GM21423 (cell line): ENCODE measurements around the gene MAPT.

Experiments
- ATAC-seq: cut with Tn5 transposase; IDR thresholded peaks from one replicate; pipeline ENCODE4 v1.9.1; 2021; ENCODE audit warnings: mild to moderate bottlenecking, moderate library complexity; ENCODE audit not compliant: unreplicated experiment

MAPT gene

GRCh38 chr17:46042925-46043324, 148.6 kb downstream of the MAPT start:
- ATAC-seq = no peak

- no peak for ATAC-seq
Observed at GRCh38 chr17:46043606-46044005, 149.3 kb downstream of the MAPT start.

GRCh38 chr17:46044286-46044928, 150.1 kb downstream of the MAPT start:
- ATAC-seq = no peak

GRCh38 chr17:46044989-46045388, 150.6 kb downstream of the MAPT start:
- ATAC-seq = no peak

GRCh38 chr17:46045639-46046038, 151.3 kb downstream of the MAPT start:
- ATAC-seq = no peak

GRCh38 chr17:46046957-46047356, 152.6 kb downstream of the MAPT start:
- no peak for ATAC-seq

- no peak for ATAC-seq
Observed at GRCh38 chr17:46047398-46047797, 153.0 kb downstream of the MAPT start.

DNA sequence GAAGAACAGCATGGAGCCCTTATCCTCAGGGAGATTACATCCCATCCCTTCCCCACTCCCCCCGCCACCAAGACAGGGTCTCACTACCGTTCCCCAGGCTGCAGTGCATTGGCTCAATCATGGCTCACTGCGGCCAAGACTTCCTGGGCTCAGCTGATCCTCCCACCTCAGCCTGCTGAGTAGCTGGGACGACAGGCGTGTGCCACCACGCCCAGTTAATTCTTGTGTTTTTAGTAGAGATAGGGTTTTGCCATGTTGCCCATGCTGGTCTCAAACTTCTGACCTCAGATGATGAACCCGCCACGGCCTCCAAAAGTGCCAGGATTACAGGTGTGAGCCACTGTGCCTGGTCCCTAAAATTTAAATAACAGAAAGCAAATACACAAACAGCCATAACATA, 153.5 kb downstream of the MAPT start:
- ATAC-seq = no peak

DNA sequence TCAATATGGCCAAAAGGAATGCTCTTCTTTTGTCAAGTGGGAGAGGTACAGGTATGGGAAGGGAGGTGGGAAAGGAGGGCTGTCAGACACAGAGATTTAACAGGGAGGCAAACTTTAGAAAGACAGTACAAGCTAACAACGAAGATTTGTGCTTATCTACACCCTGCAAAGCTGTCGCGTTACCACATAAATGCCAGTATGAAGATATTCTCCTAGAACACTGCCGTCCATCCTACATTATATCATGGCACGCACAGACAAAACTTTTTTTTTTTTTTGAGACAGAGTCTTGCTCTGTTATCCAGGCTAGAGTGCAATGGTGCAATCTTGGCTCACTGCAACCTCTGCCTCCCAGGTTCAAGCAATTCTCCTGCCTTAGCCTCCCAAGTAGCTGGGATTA, 155.3 kb downstream of the MAPT start:
- no peak for ATAC-seq

- no peak for ATAC-seq
Observed at GRCh38 chr17:46053911-46054534, 159.7 kb downstream of the MAPT start.

- no peak for ATAC-seq
Observed at GRCh38 chr17:46056800-46057304, 162.5 kb downstream of the MAPT start.

DNA sequence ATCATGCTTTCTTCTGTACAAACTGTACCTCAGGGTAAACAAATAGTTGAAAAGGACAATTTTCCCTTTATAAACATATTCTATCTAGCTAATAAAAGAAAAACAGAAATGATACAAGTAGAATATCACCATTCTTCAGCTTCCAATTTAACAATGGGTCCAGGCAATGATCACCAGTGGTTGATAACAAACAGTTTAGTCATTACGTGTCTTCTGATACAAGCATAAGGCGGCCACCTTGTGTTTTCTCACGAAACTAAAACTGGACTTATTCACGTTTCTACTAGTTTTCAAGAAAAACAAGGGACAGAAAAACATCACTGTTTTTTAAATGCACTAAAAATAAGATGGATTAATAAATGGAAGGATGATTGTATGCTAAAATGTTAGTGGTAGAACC, 163.0 kb downstream of the MAPT start:
- ATAC-seq = no peak

DNA sequence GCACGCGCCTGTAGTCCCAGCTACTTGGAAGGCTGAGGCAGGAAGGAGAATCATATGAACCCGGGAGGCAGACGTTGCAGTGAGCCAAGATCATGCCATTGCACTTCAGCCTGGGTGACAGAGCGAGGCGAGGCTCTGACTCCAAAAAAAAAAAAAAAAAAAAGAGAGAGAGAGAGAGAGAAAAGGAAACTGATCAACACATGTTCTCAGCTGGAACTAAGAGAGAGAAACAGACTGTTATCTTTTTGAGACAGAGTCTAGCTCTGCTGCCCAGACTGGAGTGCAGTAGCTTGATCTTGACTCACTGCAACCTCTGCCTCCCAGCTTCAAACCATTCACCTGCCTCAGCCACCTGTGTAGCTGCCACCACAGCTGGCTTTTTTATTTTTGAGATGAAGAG, 165.1 kb downstream of the MAPT start:
- no peak for ATAC-seq

GRCh38 chr17:46060461-46060860, 166.1 kb downstream of the MAPT start:
- no peak for ATAC-seq

- ATAC-seq = no peak
Observed at GRCh38 chr17:46061435-46061834, 167.1 kb downstream of the MAPT start.

DNA sequence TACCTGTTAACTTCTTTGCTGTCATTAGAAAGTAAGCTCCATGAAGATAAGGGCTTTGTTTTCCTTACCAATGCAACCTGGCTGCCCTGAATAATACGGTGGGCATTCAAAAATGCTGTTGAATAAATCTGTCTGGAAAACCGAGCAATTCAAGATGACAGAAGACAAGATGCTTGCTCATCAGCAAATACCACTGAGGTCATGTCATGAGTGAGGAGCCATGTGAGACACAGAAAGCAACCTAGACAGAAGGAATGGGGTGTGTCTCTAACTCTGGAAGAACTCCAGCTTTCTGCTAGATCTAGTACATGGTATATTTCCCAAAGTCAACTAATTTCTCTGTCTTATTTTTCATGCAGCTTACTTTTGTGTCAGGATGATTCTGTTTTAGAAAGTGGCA, 168.9 kb downstream of the MAPT start:
- no peak for ATAC-seq

GRCh38 chr17:46064460-46064859, 170.1 kb downstream of the MAPT start:
- ATAC-seq = no peak

- ATAC-seq = no peak
Observed at GRCh38 chr17:46071796-46072195, 177.4 kb downstream of the MAPT start.

DNA sequence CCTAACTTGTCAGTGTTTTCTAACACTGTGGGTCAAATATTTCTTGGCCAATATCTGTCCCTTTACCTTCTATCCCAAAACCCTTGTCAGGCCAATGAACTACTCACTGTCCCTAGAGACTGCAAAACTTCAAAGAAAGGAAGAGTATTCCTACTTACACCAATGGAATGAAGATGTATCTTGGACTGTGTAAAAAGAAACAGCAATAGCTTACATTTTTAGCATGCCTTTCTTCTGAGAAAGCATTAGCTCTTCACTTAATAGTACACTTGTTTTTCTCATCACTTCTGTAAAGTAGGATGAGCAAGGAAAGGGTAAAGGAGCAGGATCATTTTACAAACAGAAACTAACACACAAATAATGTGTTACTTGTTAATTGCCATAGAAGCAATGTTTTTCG, 178.6 kb downstream of the MAPT start:
- no peak for ATAC-seq

DNA sequence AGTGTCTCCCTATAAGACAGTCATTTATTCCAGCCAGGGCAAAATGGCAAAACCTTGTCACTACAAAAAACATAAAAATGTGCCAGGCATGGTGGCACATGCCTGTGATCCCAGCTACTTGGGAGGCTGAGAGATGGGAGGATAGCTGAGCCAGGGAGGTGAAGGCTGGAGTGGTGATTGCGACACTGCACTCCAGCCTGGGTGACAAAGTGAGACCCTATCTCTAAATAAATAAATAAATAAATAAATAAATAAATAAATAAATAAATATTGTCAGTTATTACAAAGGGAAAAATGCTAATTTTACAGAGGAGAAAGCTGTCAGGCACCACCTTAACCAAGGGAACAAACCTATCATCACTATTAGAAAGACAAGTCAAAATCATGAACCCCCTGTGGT, 180.2 kb downstream of the MAPT start:
- ATAC-seq = no peak
